NCI-H187 (cell line): ENCODE results near the gene RSRP1.

Experiments
- DNase-seq, 2 experiments: peaks; one replicate each; lab custom pipeline; 2025; lab: John Stamatoyannopoulos, UW

The RSRP1 gene

GRCh38 chr1:25217598-25218232, 29.5 kb downstream of the RSRP1 start:
- no peak for DNase-seq

GRCh38 chr1:25217015-25217414, 30.2 kb downstream of the RSRP1 start:
- no peak for DNase-seq

GRCh38 chr1:25216123-25216522, 31.1 kb downstream of the RSRP1 start:
- DNase-seq: no peak

- DNase-seq: no peak
Measured at GRCh38 chr1:25212725-25213124, 34.5 kb downstream of the RSRP1 start.

GRCh38 chr1:25210728-25211127, 36.5 kb downstream of the RSRP1 start:
- DNase-seq: no peak

- no peak for DNase-seq
Measured at GRCh38 chr1:25209516-25209915, 37.7 kb downstream of the RSRP1 start.

- no peak for DNase-seq
Measured at GRCh38 chr1:25208561-25209222, 38.6 kb downstream of the RSRP1 start.

- no peak for DNase-seq
Measured at GRCh38 chr1:25208092-25208491, 39.2 kb downstream of the RSRP1 start.

- no peak for DNase-seq
Measured at GRCh38 chr1:25206201-25206600, 41.1 kb downstream of the RSRP1 start.

GRCh38 chr1:25205786-25206185, 41.5 kb downstream of the RSRP1 start:
- no peak for DNase-seq

- DNase-seq: no peak
Measured at GRCh38 chr1:25204797-25205480, 42.3 kb downstream of the RSRP1 start.

GRCh38 chr1:25201006-25201405, 46.2 kb downstream of the RSRP1 start:
- no peak for DNase-seq

- no peak for DNase-seq
Measured at GRCh38 chr1:25199819-25200620, 47.2 kb downstream of the RSRP1 start.

- DNase-seq: no peak
Measured at GRCh38 chr1:25198663-25199252, 48.5 kb downstream of the RSRP1 start.

GRCh38 chr1:25197982-25198662, 49.1 kb downstream of the RSRP1 start:
- DNase-seq: no peak

- DNase-seq: peak; percentile 84 to 92
Measured at GRCh38 chr1:25197235-25197975, 49.8 kb downstream of the RSRP1 start.

- peak in 1 of 2 experiments; percentile 19 for DNase-seq
Measured at GRCh38 chr1:25196830-25197229, 50.4 kb downstream of the RSRP1 start.

GRCh38 chr1:25195835-25196234, 51.4 kb downstream of the RSRP1 start:
- DNase-seq: peak; percentile 48 to 61

- DNase-seq: no peak
Measured at GRCh38 chr1:25194572-25195020, 52.7 kb downstream of the RSRP1 start.

GRCh38 chr1:25194054-25194453, 53.2 kb downstream of the RSRP1 start:
- no peak for DNase-seq

GRCh38 chr1:25193229-25193628, 54.0 kb downstream of the RSRP1 start:
- DNase-seq: no peak
